GM19463 (cell line): ENCODE results near the gene OR10K2.

Experiments used
- ATAC-seq: cut with Tn5 transposase; IDR thresholded peaks from one replicate; pipeline ENCODE4 v1.9.1; 2021; ENCODE audit warnings: mild to moderate bottlenecking, moderate library complexity; ENCODE audit not compliant: unreplicated experiment

OR10K2 gene

GRCh38 chr1:158371188-158371953, 54.7 kb downstream of the OR10K2 start:
- peak; percentile 96 for ATAC-seq
